ENCODE measurements around the gene PRKN. TPM values are rescaled to one million over a fixed set of nuclear protein-coding genes. Genes with fewer than 3 reads are reported as not detected.

Gene PRKN
- total and polyA plus RNA-seq, 9 of the 15 experiments (the other 6 are each of a cell fraction or from before 2014, with no cell fraction given): 0.03 to 0.96 (median 0.15) TPM; not detected in 2

DNA sequence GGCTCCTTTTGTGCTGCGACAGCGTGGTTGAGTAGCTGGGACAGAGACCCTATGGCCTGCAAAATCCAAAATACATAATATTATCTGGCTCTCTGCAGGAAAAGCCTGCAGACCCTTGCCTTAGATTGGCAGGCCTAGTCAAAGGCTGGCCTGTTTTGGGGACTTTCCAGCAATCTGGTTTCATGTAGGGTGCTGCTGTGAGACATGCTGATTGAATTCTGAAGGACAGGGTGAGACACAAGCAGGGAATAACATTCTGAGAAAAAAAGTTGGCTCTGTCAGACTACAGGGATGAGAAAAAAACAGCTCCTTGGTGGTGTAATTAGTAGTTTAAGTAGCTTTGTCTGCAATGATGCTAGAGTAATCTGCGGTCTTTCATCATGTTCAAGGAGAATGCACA lies 1051.0 kb downstream of the PRKN start:
- no peaks in the 10 kb centered on the region for H3K36me3 ChIP-seq (ENCODE audit: control insufficient read depth, insufficient read depth, low read length)
- H3K79me2 ChIP-seq (ENCODE audit: control insufficient read depth, insufficient read depth, low read length): no peaks in the 10 kb centered on the region
- no peak for TF ChIP-seq ZNF395 (CRISPR knock-in tag; IDR thresholded peaks at IDR 0.05)
- TF ChIP-seq CAMTA2 (CRISPR knock-in tag; conservative IDR thresholded peaks at IDR 0.05): no peak
- TF ChIP-seq ATF2 (CRISPR knock-in tag; IDR thresholded peaks at IDR 0.05): no peak
- TF ChIP-seq, protein P1, sequence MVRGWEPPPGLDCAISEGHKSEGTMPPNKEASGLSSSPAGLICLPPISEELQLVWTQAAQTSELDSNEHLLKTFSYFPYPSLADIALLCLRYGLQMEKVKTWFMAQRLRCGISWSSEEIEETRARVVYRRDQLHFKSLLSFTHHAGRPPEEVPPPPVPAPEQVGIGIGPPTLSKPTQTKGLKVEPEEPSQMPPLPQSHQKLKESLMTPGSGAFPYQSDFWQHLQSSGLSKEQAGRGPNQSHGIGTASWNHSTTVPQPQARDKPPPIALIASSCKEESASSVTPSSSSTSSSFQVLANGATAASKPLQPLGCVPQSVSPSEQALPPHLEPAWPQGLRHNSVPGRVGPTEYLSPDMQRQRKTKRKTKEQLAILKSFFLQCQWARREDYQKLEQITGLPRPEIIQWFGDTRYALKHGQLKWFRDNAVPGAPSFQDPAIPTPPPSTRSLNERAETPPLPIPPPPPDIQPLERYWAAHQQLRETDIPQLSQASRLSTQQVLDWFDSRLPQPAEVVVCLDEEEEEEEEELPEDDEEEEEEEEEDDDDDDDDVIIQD (CRISPR knock-in tag; IDR thresholded peaks at IDR 0.05): no peak
- TF ChIP-seq MTA3 (IDR thresholded peaks at IDR 0.05; ENCODE audit: borderline replicate concordance): no peak
- no peak for TF ChIP-seq CBX5 (IDR thresholded peaks at IDR 0.05; ENCODE audit: borderline replicate concordance, low read depth)
- no peak for TF ChIP-seq FIP1L1 (IDR thresholded peaks at IDR 0.05; ENCODE audit: low read depth, low read length, poor library complexity, severe bottlenecking)
- TF ChIP-seq ZBTB34 (CRISPR knock-in tag; IDR thresholded peaks at IDR 0.05): no peak
- TF ChIP-seq, protein P2, sequence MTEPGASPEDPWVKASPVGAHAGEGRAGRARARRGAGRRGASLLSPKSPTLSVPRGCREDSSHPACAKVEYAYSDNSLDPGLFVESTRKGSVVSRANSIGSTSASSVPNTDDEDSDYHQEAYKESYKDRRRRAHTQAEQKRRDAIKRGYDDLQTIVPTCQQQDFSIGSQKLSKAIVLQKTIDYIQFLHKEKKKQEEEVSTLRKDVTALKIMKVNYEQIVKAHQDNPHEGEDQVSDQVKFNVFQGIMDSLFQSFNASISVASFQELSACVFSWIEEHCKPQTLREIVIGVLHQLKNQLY (CRISPR knock-in tag; conservative IDR thresholded peaks at IDR 0.05): no peak
- TF ChIP-seq U2AF2 (optimal IDR thresholded peaks at IDR 0.05; ENCODE audit: low read depth, low read length): no peak
- TF ChIP-seq SRF (CRISPR knock-in tag; IDR thresholded peaks at IDR 0.05): no peak
- no peaks in the 10 kb centered on the region for H3K9me1 ChIP-seq (ENCODE audit: control insufficient read depth, insufficient read depth, low read length)
- no peak overlapping the region for H3K9ac ChIP-seq (ENCODE audit: insufficient read depth in 1 of 2, low read depth in 2 of 2, low read length in 2 of 2)
- ChIA-PET POLR2A (no interaction called here), CTCF (ENCODE audit: low intra/inter-chr PET ratio) (no interaction called here)
- no peaks in the 10 kb centered on the region for H3K4me1 ChIP-seq (replicated peaks in 1 of 2; ENCODE audit: control insufficient read depth in 2 of 2, insufficient read depth in 2 of 2, low read length in 2 of 2)
- H2AFZ ChIP-seq (ENCODE audit: low read depth, low read length): no peak overlapping the region
- no peak overlapping the region for H3K4me2 ChIP-seq (ENCODE audit: insufficient read depth, low read length)
- H3K27me3 ChIP-seq (ENCODE audit: control insufficient read depth in 2 of 2, insufficient read depth in 2 of 2, low read length in 2 of 2): peaks cover 5 to 11% of the 10 kb centered on the region in 2 experiments; a peak in 4 of 5 replicates
- FAIRE-seq (no peak), DNase-seq (ENCODE audit: extremely low read depth in 1 of 4, low spot score in 3 of 4) (no peak), ATAC-seq (no peak)
- H3K4me3 ChIP-seq: no peak overlapping the region
- intact Hi-C loops (cut with micrococcal nuclease) (no loop called here), in situ Hi-C loops (cut with MboI) (no loop called here)
- no peaks in the 10 kb centered on the region for H4K20me1 ChIP-seq (replicated peaks; ENCODE audit: control insufficient read depth, insufficient read depth, low read length)
- 0% methylated on average over 3 of the region's 3 CpGs for WGBS (ENCODE audit: insufficient coverage, low coverage, missing lambda C conversion rate)
- no peaks in the 10 kb centered on the region for H3K9me3 ChIP-seq (replicated peaks; ENCODE audit: control insufficient read depth, insufficient read depth, low read depth, low read length)
- no TSS peak for BruUV-seq (replicated peaks)
- no peak overlapping the region for H3K27ac ChIP-seq (ENCODE audit: extremely low read depth, low read depth, low read length)
